Psoas muscle (tissue), 8 donors: ENCODE results near the gene LZTFL1. TPM values are rescaled to one million over a fixed set of nuclear protein-coding genes. Genes with fewer than 3 reads are reported as not detected.

Source experiments
- ATAC-seq, 4 donors: fragments of 200-7000 bp; cut with Tn5 transposase; one replicate each; pipeline ENCODE4 v1.9.1; 2020; ENCODE audit warnings: moderate library complexity in 3 of 4, mild to moderate bottlenecking in 2 of 4
- DNase-seq, 2 donors: peaks; one replicate each; pipeline ENCODE4 v3.0.0-alpha.2; 2020
- H3K27ac ChIP-seq: fragments of 200-600 bp; one replicate; pipeline ENCODE4 v1.8.0; 2022
- H3K27me3 ChIP-seq, 3 donors: fragments of 200-600 bp in 1 of 3; one replicate each; pipeline versions ENCODE4 v1.6.1 to v1.8.0; 2013 to 2022; ENCODE audit warnings: low read length in 2 of 3, mild to moderate bottlenecking in 2 of 3, moderate library complexity in 1 of 3; ENCODE audit not compliant: insufficient read depth in 3 of 3
- H3K36me3 ChIP-seq, 2 donors: fragments of 200-600 bp in 1 of 2; one replicate each; pipeline versions ENCODE4 v1.6.1 to v1.8.0; 2013 to 2022; ENCODE audit warnings: low read depth in 1 of 2, mild to moderate bottlenecking in 1 of 2, moderate library complexity in 1 of 2; ENCODE audit not compliant: insufficient read depth in 1 of 2
- H3K4me1 ChIP-seq: fragments of 200-600 bp; one replicate; pipeline ENCODE4 v1.8.0; 2022
- H3K4me3 ChIP-seq: fragments of 200-600 bp; one replicate; pipeline ENCODE4 v1.8.0; 2022; ENCODE audit warnings: mild to moderate bottlenecking
- H3K9me3 ChIP-seq: fragments of 200-600 bp; one replicate; pipeline ENCODE4 v1.8.0; 2022
- WGBS, 3 donors: extraction: QIAGEN DNeasy Blood & Tissue Kit; methylation state at CpG; one replicate each; pipeline versions ENCODE4 v1.1.6 to v1.1.7; 2013; 5-methylcytosine and 5-hydroxymethylcytosine counted together
- intact Hi-C, 2 donors: fragments of 100-400 bp; cut with DNase I; formaldehyde crosslinking; loops; one replicate each; pipeline versions ENCODE4 v1.11.0 to v1.14.2; 2022
- polyA plus RNA-seq, 3 donors: library from polyadenylated mRNA; stranded (reverse); fragments of 200-250 nt; gene quantifications; one replicate each; pipeline ENCODE4 v1.2.3, GENCODE V29; 2013
- total RNA-seq, 4 donors: library from RNA; stranded (reverse); fragmentation: NEBNext Ultra II Directional in 2 of 4; extraction: Animal tissue kit (Norgen Biotek cat#: 25700) in 2 of 4; gene quantifications; one replicate each; pipeline versions ENCODE4 v1.2.1 to v1.2.4, GENCODE V29; 2021 to 2023
- TF ChIP-seq, protein P1 (sequence below): fragments of 200-600 bp; IDR thresholded peaks from one replicate; pipeline ENCODE4 v1.8.0; 2022; ENCODE audit warnings: antibody characterized with exemption
- donor health status: healthy with polysubstance abuse.
- donor health status: DM: no; HTN: no; CAD: no; lungs with moderate emphysema.
- donor health status: Bipolar disorder and iron deficiency.
- donor health status: healthy.
- donor health status: DM: yes; HTN: yes; CAD: no.
- donor health status: DM: no; HTN: no; CAD: no.
- donor health status: DM: no; HTN: no; CAD: no.
- donor health status: DM: yes; HTN: yes; CAD: no.

The LZTFL1 gene
- total and polyA plus RNA-seq, 7 donors, result 3.1 to 15.9 (median 5.3) TPM

- H3K36me3 ChIP-seq, result no peaks in the 10 kb centered on the region
- WGBS, 3 donors, result 40 to 50% (median 48%) methylated on average over 2 of the region's 2 CpGs
- no peaks in the 10 kb centered on the region for H3K4me1 ChIP-seq
- intact Hi-C loops, result no loop called here
- DNase-seq (no peak), ATAC-seq (no peak)
- H3K4me3 ChIP-seq, result no peak overlapping the region
- no peak overlapping the region for H3K27ac ChIP-seq
- H3K27me3 ChIP-seq, result peaks cover 0 to 17% (median 0%) of the 10 kb centered on the region in 3 donors
- TF ChIP-seq, protein P1, sequence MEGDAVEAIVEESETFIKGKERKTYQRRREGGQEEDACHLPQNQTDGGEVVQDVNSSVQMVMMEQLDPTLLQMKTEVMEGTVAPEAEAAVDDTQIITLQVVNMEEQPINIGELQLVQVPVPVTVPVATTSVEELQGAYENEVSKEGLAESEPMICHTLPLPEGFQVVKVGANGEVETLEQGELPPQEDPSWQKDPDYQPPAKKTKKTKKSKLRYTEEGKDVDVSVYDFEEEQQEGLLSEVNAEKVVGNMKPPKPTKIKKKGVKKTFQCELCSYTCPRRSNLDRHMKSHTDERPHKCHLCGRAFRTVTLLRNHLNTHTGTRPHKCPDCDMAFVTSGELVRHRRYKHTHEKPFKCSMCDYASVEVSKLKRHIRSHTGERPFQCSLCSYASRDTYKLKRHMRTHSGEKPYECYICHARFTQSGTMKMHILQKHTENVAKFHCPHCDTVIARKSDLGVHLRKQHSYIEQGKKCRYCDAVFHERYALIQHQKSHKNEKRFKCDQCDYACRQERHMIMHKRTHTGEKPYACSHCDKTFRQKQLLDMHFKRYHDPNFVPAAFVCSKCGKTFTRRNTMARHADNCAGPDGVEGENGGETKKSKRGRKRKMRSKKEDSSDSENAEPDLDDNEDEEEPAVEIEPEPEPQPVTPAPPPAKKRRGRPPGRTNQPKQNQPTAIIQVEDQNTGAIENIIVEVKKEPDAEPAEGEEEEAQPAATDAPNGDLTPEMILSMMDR, result no peak
- peaks cover 17% of the 10 kb centered on the region for H3K9me3 ChIP-seq
Observed at GRCh38 chr3:45790596-45790995, 51.3 kb downstream of the LZTFL1 start.

GRCh38 chr3:45789235-45789812 is 52.6 kb downstream of the LZTFL1 start:
- intact Hi-C loops, result no loop called here
- peaks cover 17% of the 10 kb centered on the region for H3K9me3 ChIP-seq
- no peaks in the 10 kb centered on the region for H3K4me1 ChIP-seq
- WGBS, 3 donors, result 79 to 88% (median 83%) methylated on average over 4 of the region's 4 CpGs
- no peak overlapping the region for H3K4me3 ChIP-seq
- TF ChIP-seq, protein P1, result no peak
- peaks cover 0 to 5% (median 0%) of the 10 kb centered on the region in 3 donors for H3K27me3 ChIP-seq
- DNase-seq (no peak), ATAC-seq (no peak)
- no peaks in the 10 kb centered on the region for H3K36me3 ChIP-seq
- no peak overlapping the region for H3K27ac ChIP-seq

DNA sequence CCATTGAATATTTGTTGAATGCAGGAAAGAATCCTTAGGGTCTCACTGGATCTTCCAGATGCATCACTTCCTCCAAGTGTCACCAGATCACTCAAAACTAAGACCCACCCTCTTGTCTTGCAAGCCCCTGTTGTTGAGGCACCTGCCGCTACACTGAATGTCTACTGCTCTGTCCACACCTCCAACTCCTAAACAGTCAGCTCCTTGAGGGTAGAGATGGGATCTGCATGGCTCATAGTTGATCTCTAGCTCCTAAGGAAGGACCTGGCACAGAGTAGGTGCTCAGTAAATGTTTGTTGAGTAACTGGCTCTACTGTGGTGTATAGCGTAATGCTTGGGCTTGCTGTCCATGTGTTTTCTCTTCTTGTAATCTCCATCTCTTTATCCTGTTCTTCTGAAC is 54.4 kb downstream of the LZTFL1 start:
- Histone ChIP-seq H3K4me3 (no peak overlapping the region), H3K9me3 (peaks cover 17% of the 10 kb centered on the region), H3K36me3 (no peaks in the 10 kb centered on the region), H3K4me1 (no peaks in the 10 kb centered on the region), H3K27ac (no peak overlapping the region), H3K27me3 (no peaks in the 10 kb centered on the region)
- no peak for DNase-seq
- intact Hi-C loops, result no loop called here
- ATAC-seq, result no peak
- TF ChIP-seq, protein P1, result no peak
- WGBS, 3 donors, result 95 to 98% (median 97%) methylated on average over 2 of the region's 2 CpGs

- DNase-seq, result no peak
- Histone ChIP-seq H3K9me3 (peaks cover 17% of the 10 kb centered on the region), H3K4me3 (no peak overlapping the region), H3K27ac (no peak overlapping the region), H3K27me3 (no peaks in the 10 kb centered on the region), H3K36me3 (no peaks in the 10 kb centered on the region), H3K4me1 (no peaks in the 10 kb centered on the region)
- WGBS, 3 donors, result 57 to 87% (median 87%) methylated on average over 4 of the region's 4 CpGs
- intact Hi-C loops, result no loop called here
- no peak for ATAC-seq
- TF ChIP-seq, protein P1, result no peak
Observed at GRCh38 chr3:45786801-45787495, 55.0 kb downstream of the LZTFL1 start.
